ENCODE measurements around the gene UGT2B17. TPM values are rescaled to one million over a fixed set of nuclear protein-coding genes. Genes with fewer than 3 reads are reported as not detected.
"Not testable (repeated sequence)": the region's sequence is repeated elsewhere in the genome, so short reads cannot be mapped to it uniquely, and the experiment has no call there.

The UGT2B17 gene
- total and polyA plus RNA-seq, 2 donors (not counting 3 experiments of a cell fraction or from before 2014, with no cell fraction given), result not detected

DNA sequence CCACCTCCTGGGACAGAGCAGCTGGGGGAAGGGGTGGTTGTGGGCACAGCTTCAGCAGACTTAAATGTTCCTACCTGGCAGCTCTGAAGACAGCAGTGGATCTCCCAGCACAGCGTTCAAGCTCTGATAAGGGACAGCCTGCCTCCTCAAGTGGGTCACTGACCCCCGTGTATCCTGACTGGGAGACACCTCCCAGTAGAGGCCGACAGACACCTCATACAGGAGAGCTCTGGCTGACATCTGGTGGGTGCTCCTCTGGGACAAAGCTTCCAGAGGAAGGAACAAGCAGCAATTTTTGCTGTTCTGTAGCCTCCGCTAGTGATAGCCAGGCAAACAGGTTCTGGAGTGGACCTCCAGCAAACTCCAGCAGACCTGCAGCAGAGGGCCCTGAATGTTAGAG, 72.7 kb downstream of the UGT2B17 start:
- H3K9ac ChIP-seq (replicated peaks; ENCODE audit: extremely low read depth, insufficient read depth, low read length); H4K20me1 ChIP-seq (replicated peaks; ENCODE audit: control insufficient read depth, extremely low read depth, insufficient read depth, low read length); DNase-seq (ENCODE audit: low read depth, low spot score); H3K4me2 ChIP-seq (ENCODE audit: insufficient read depth, low read length); H2AFZ ChIP-seq (ENCODE audit: low read depth, low read length); H3K9me3 ChIP-seq (replicated peaks; ENCODE audit: control insufficient read depth, insufficient read depth, low read length); H3K27ac ChIP-seq (ENCODE audit: insufficient read depth, low read depth, low read length); BruUV-seq (replicated peaks); CTCF ChIA-PET; POLR2A ChIA-PET; H3K9me1 ChIP-seq (replicated peaks; ENCODE audit: control insufficient read depth, extremely low read depth, insufficient read depth, low read length); dilution Hi-C loops (cut with MboI; ENCODE audit: extremely low pct_ligation_motif_present, low sequenced_read_pairs); FAIRE-seq; H3K27me3 ChIP-seq (ENCODE audit: control insufficient read depth in 2 of 2, insufficient read depth in 2 of 2, low read length in 2 of 2); intact Hi-C loops (cut with micrococcal nuclease); H3K36me3 ChIP-seq (ENCODE audit: control insufficient read depth in 2 of 2, extremely low read depth in 1 of 2, insufficient read depth in 2 of 2, low read length in 2 of 2); H3K4me3 ChIP-seq (replicated peaks in 1 of 3; ENCODE audit: insufficient read depth in 1 of 3, low read depth in 1 of 3, low read length in 3 of 3); H3K4me1 ChIP-seq (ENCODE audit: control insufficient read depth, extremely low read depth, insufficient read depth, low read length); H3K79me2 ChIP-seq (ENCODE audit: control insufficient read depth, insufficient read depth, low read length): not testable (repeated sequence)

DNA sequence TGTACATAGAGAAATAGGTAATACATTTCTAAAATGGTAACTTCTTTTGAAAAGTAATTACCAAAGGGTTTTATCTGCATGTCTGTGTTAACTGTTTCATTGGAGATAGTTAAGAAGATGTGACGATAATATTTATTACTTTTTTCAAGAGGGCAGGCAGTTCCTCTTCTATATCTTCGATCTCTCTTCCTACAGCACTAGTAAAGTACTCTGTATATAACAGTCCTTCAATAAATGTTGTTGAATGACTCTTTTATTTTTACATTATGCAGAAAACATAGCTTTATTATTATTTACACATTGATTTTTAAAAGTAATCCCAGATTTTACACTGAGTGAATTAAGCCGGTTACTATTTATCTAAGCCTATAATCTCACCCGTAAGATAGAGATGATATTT, 77.1 kb downstream of the UGT2B17 start:
- Histone ChIP-seq H3K36me3 (ENCODE audit: control insufficient read depth in 2 of 2, extremely low read depth in 1 of 2, insufficient read depth in 2 of 2, low read length in 2 of 2) (no peaks in the 10 kb centered on the region), H3K4me1 (ENCODE audit: control insufficient read depth, extremely low read depth, insufficient read depth, low read length) (no peaks in the 10 kb centered on the region), H3K27me3 (ENCODE audit: control insufficient read depth in 2 of 2, insufficient read depth in 2 of 2, low read length in 2 of 2) (peaks cover 0 to 2% of the 10 kb centered on the region in 2 experiments), H3K79me2 (ENCODE audit: control insufficient read depth, insufficient read depth, low read length) (no peaks in the 10 kb centered on the region), H3K4me3 (replicated peaks in 1 of 3; ENCODE audit: insufficient read depth in 1 of 3, low read depth in 1 of 3, low read length in 3 of 3) (no peak overlapping the region), H2AFZ (ENCODE audit: low read depth, low read length) (no peak overlapping the region), H3K9me3 (replicated peaks; ENCODE audit: control insufficient read depth, insufficient read depth, low read length) (no peaks in the 10 kb centered on the region), H3K9me1 (replicated peaks; ENCODE audit: control insufficient read depth, extremely low read depth, insufficient read depth, low read length) (no peaks in the 10 kb centered on the region), H3K27ac (ENCODE audit: insufficient read depth, low read depth, low read length) (no peak overlapping the region), H3K9ac (replicated peaks; ENCODE audit: extremely low read depth, insufficient read depth, low read length) (no peak overlapping the region), H4K20me1 (replicated peaks; ENCODE audit: control insufficient read depth, extremely low read depth, insufficient read depth, low read length) (no peaks in the 10 kb centered on the region), H3K4me2 (ENCODE audit: insufficient read depth, low read length) (no peak overlapping the region)
- DNase-seq (ENCODE audit: low read depth, low spot score), result no peak
- dilution Hi-C loops (cut with MboI; ENCODE audit: extremely low pct_ligation_motif_present, low sequenced_read_pairs) (no loop called here), intact Hi-C loops (cut with micrococcal nuclease) (no loop called here)
- CTCF ChIA-PET, result interaction anchor here (1.0 to 1.9 kb wide), 4 partner anchors 526 to 1118 kb away, joined by 3 to 26 read pairs (median 6); no protein-coding TSS in a partner anchor
- no peak for FAIRE-seq
- no peak for TF ChIP-seq FOS (IDR thresholded peaks at IDR 0.05; ENCODE audit: borderline replicate concordance, insufficient read depth, low read length)
- TF ChIP-seq MYC (IDR thresholded peaks at IDR 0.05; ENCODE audit: low read depth, low read length), result no peak
- TF ChIP-seq POLR2AphosphoS5 (IDR thresholded peaks at IDR 0.05; ENCODE audit: insufficient read depth, low read depth, low read length), result no peak
- no peak for TF ChIP-seq POLR2A (IDR thresholded peaks at IDR 0.05; ENCODE audit: low read depth, low read length)
- no peak for TF ChIP-seq EZH2 (IDR thresholded peaks at IDR 0.05; ENCODE audit: borderline replicate concordance, low read depth, low read length, severe bottlenecking)
- TF ChIP-seq JUN (IDR thresholded peaks at IDR 0.05; ENCODE audit: borderline replicate concordance, insufficient read depth, insufficient read length, low read depth), result no peak
- no peak for TF ChIP-seq GATA2 (IDR thresholded peaks at IDR 0.05; ENCODE audit: insufficient read depth, insufficient read length, low read depth, low read length)
- POLR2A ChIA-PET, result no interaction called here
- BruUV-seq (replicated peaks), result no TSS peak

Data from endothelial cell of umbilical vein (primary cell).